HL-60 (cell line): Measurements from ENCODE around the gene PHRF1.

ENCODE experiments used
- DNase-seq, 2 experiments: peaks; one replicate each; pipeline ENCODE4 v3.0.0-alpha.2; 2010 to 2020; ENCODE audit warnings: low read depth in 1 of 2, low spot score in 1 of 2
- H3K27ac ChIP-seq: fragments of 250-450 bp; sonication (Bioruptor Pico); replicated peaks from 2 replicates; pipeline ENCODE4 v1.5.1; 2020; ENCODE audit warnings: mild to moderate bottlenecking, moderate library complexity
- H3K27me3 ChIP-seq: fragments of 250-450 bp; sonication (Bioruptor Pico); 2 replicates; pipeline ENCODE4 v1.5.1; 2021; ENCODE audit warnings: mild to moderate bottlenecking, moderate library complexity; ENCODE audit not compliant: insufficient read depth, poor library complexity, severe bottlenecking
- H3K4me3 ChIP-seq: replicated peaks from 2 replicates; pipeline ENCODE4 v1.5.1; 2011; ENCODE audit warnings: mild to moderate bottlenecking, control low read depth, low read length; ENCODE audit not compliant: insufficient read depth
- CTCF ChIP-seq: IDR thresholded peaks from one replicate; pipeline ENCODE4 v1.5.1; 2011; ENCODE audit warnings: low read length, control low read depth, inconsistent platforms; ENCODE audit not compliant: insufficient read depth
- GABPA ChIP-seq: IDR thresholded peaks from 2 replicates; pipeline ENCODE4 v1.6.1; 2012; ENCODE audit warnings: low read depth
- POLR2AphosphoS5 ChIP-seq: IDR thresholded peaks from 2 replicates; pipeline ENCODE4 v1.6.1; 2012; ENCODE audit warnings: low read depth
- REST ChIP-seq: IDR thresholded peaks from 2 replicates; pipeline ENCODE4 v1.6.1; 2012; ENCODE audit warnings: low read depth; ENCODE audit not compliant: insufficient replicate concordance
- SPI1 ChIP-seq: IDR thresholded peaks from 2 replicates; pipeline ENCODE4 v1.6.1; 2012; ENCODE audit warnings: low read depth, mild to moderate bottlenecking, borderline replicate concordance

The PHRF1 gene

GRCh38 chr11:532527-532985 lies 43.7 kb upstream of the PHRF1 start:
- H3K27ac ChIP-seq: no peak overlapping the region
- no peak overlapping the region for H3K4me3 ChIP-seq
- TF ChIP-seq GABPA: no peak
- TF ChIP-seq CTCF: no peak
- TF ChIP-seq SPI1: no peak
- no peak for TF ChIP-seq POLR2AphosphoS5
- no peak for TF ChIP-seq REST
- no peaks in the 10 kb centered on the region for H3K27me3 ChIP-seq
- DNase-seq: no peak

GRCh38 chr11:532986-533585 lies 43.2 kb upstream of the PHRF1 start:
- TF ChIP-seq SPI1 (no peak), REST (no peak), GABPA (no peak), CTCF (no peak), POLR2AphosphoS5 (no peak)
- no peak overlapping the region for H3K27ac ChIP-seq
- H3K27me3 ChIP-seq: no peaks in the 10 kb centered on the region
- no peak for DNase-seq
- no peak overlapping the region for H3K4me3 ChIP-seq

GRCh38 chr11:533586-534395 lies 42.5 kb upstream of the PHRF1 start:
- Histone ChIP-seq H3K27ac (no peak overlapping the region), H3K27me3 (no peaks in the 10 kb centered on the region), H3K4me3 (peak overlapping the region; percentile 84; the same call in 1 of the 2 replicates)
- TF ChIP-seq SPI1 (no peak), GABPA (no peak), POLR2AphosphoS5 (no peak), CTCF (no peak), REST (no peak)
- no peak for DNase-seq
